IMR-90 (cell line): ENCODE measurements around the gene OR2AP1. TPM values are rescaled to one million over a fixed set of nuclear protein-coding genes. Genes with fewer than 3 reads are reported as not detected.

Experiments
- ATAC-seq: fragments of 200-7000 bp; cut with Tn5 transposase; 2 replicates; pipeline ENCODE4 v1.9.1; 2020; ENCODE audit warnings: low read depth, mild to moderate bottlenecking, moderate library complexity
- BruUV-seq: library from RNA; stranded (reverse); fragments of 400-500 nt; replicated peaks from 2 replicates; lab custom pipeline; 2021; lab: Mats Ljungman, UMichigan
- CTCF ChIA-PET: fragments of 300-600 bp; formaldehyde crosslinking; extraction: SDS; loops from one replicate; lab custom pipeline; 2021; ENCODE audit warnings: antibody characterized with exemption; lab: Yijun Ruan, JAX
- POLR2A ChIA-PET: fragments of 300-600 bp; sonication (Branson Sonifier 250); formaldehyde crosslinking; loops from one replicate; lab custom pipeline; 2022; ENCODE audit warnings: antibody characterized with exemption; ENCODE audit not compliant: unreplicated experiment; lab: Charles Lee
- DNase-seq: peaks from one replicate; pipeline ENCODE4 v3.0.0; 2013
- H2AFZ ChIP-seq: replicated peaks from 2 replicates; pipeline ENCODE3; 2013; ENCODE audit warnings: low read length, mild to moderate bottlenecking; ENCODE audit not compliant: poor library complexity
- H2AK5ac ChIP-seq: 2 replicates; pipeline ENCODE4 v1.6.1; 2013; ENCODE audit warnings: low read depth, low read length, inconsistent platforms
- H2AK9ac ChIP-seq: replicated peaks from 2 replicates; pipeline ENCODE3; 2013; ENCODE audit warnings: mild to moderate bottlenecking, low read depth, low read length, moderate library complexity; ENCODE audit not compliant: poor library complexity
- H2BK120ac ChIP-seq: 2 replicates; pipeline ENCODE4 v1.6.1; 2013; ENCODE audit warnings: low read depth, low read length, inconsistent platforms
- H2BK15ac ChIP-seq: 3 replicates; pipeline ENCODE4 v1.6.1; 2013; ENCODE audit warnings: low read depth, low read length, inconsistent platforms
- H2BK20ac ChIP-seq: 2 replicates; pipeline ENCODE4 v1.6.1; 2013; ENCODE audit warnings: low read depth, mild to moderate bottlenecking, inconsistent platforms, low read length, moderate library complexity
- H2BK5ac ChIP-seq: 2 replicates; pipeline ENCODE4 v1.6.1; 2013; ENCODE audit warnings: mild to moderate bottlenecking, low read depth, low read length, inconsistent platforms; ENCODE audit not compliant: poor library complexity, severe bottlenecking
- H3K14ac ChIP-seq: replicated peaks from 2 replicates; pipeline ENCODE4 v1.6.1; 2013; ENCODE audit warnings: low read depth, low read length, inconsistent platforms
- H3K18ac ChIP-seq: 2 replicates; pipeline ENCODE4 v1.6.1; 2013; ENCODE audit warnings: low read depth, low read length, control low read depth
- H3K23ac ChIP-seq: 2 replicates; pipeline ENCODE4 v1.6.1; 2013; ENCODE audit warnings: low read depth, low read length, inconsistent platforms
- H3K27ac ChIP-seq: 2 replicates; pipeline ENCODE4 v1.5.1; 2013; ENCODE audit warnings: mild to moderate bottlenecking, control low read depth, low read length; ENCODE audit not compliant: insufficient read depth
- H3K27me3 ChIP-seq: 2 replicates; pipeline ENCODE4 v1.6.1; 2013; ENCODE audit warnings: low read length; ENCODE audit not compliant: control insufficient read depth, insufficient read depth
- H3K36me3 ChIP-seq: 2 replicates; pipeline ENCODE4 v1.6.1; 2013; ENCODE audit warnings: low read length, mixed read lengths; ENCODE audit not compliant: control insufficient read depth, insufficient read depth
- H3K4ac ChIP-seq: 2 replicates; pipeline ENCODE4 v1.6.1; 2013; ENCODE audit warnings: low read depth, low read length, inconsistent platforms
- H3K4me1 ChIP-seq: 2 replicates; pipeline ENCODE4 v1.6.1; 2013; ENCODE audit warnings: low read length, mixed read lengths; ENCODE audit not compliant: control insufficient read depth, insufficient read depth
- H3K4me2 ChIP-seq: 2 replicates; pipeline ENCODE4 v1.6.1; 2013; ENCODE audit warnings: low read depth, mild to moderate bottlenecking, control low read depth, low read length, moderate library complexity
- H3K4me3 ChIP-seq: 2 replicates; pipeline ENCODE4 v1.5.1; 2013; ENCODE audit warnings: low read depth, mild to moderate bottlenecking, control low read depth, low read length, moderate library complexity; ENCODE audit not compliant: insufficient read depth
- H3K56ac ChIP-seq: 2 replicates; pipeline ENCODE4 v1.6.1; 2013; ENCODE audit warnings: low read length, inconsistent platforms; ENCODE audit not compliant: insufficient read depth; ENCODE audit errors: extremely low read depth
- H3K79me1 ChIP-seq, 2 experiments: 2 replicates each; pipeline ENCODE4 v1.6.1; 2013; ENCODE audit warnings: low read length in 2 of 2, inconsistent platforms in 1 of 2, low read depth in 1 of 2
- H3K9ac ChIP-seq: 2 replicates; pipeline ENCODE4 v1.6.1; 2013; ENCODE audit warnings: low read depth, low read length, control low read depth
- H3K9me1 ChIP-seq: 2 replicates; pipeline ENCODE4 v1.6.1; 2013; ENCODE audit warnings: low read length, inconsistent platforms; ENCODE audit not compliant: insufficient read depth
- H3K9me3 ChIP-seq: 2 replicates; pipeline ENCODE4 v1.6.1; 2013; ENCODE audit warnings: low read length; ENCODE audit not compliant: control insufficient read depth, insufficient read depth
- H4K20me1 ChIP-seq: 2 replicates; pipeline ENCODE4 v1.6.1; 2013; ENCODE audit warnings: low read length, inconsistent platforms; ENCODE audit not compliant: insufficient read depth
- H4K5ac ChIP-seq: 2 replicates; pipeline ENCODE4 v1.6.1; 2013; ENCODE audit warnings: mild to moderate bottlenecking, low read depth, low read length, control low read depth
- H4K8ac ChIP-seq, 2 experiments: 2 replicates each; pipeline ENCODE4 v1.6.1; 2013; ENCODE audit warnings: low read depth in 2 of 2, low read length in 2 of 2, control low read depth in 1 of 2, inconsistent platforms in 1 of 2
- H4K91ac ChIP-seq: 2 replicates; pipeline ENCODE4 v1.6.1; 2013; ENCODE audit warnings: low read depth, low read length, inconsistent platforms; ENCODE audit not compliant: insufficient read depth
- BHLHE40 ChIP-seq: fragments of 150-350 bp; IDR thresholded peaks from 2 replicates; pipeline ENCODE4 v1.6.1; 2016; ENCODE audit warnings: mild to moderate bottlenecking, low read depth, low read length
- CEBPB ChIP-seq: IDR thresholded peaks from 2 replicates; pipeline ENCODE4 v1.6.1; 2012; ENCODE audit warnings: low read depth, low read length, improper control_type of control experiment
- ELK1 ChIP-seq: fragments of 150-350 bp; IDR thresholded peaks from 2 replicates; pipeline ENCODE4 v1.6.1; 2016; ENCODE audit warnings: low read depth, mild to moderate bottlenecking, low read length, moderate library complexity, borderline replicate concordance
- FOS ChIP-seq: fragments of 150-350 bp; IDR thresholded peaks from 2 replicates; pipeline ENCODE4 v1.6.1; 2016; ENCODE audit warnings: low read depth, low read length
- MAFK ChIP-seq: IDR thresholded peaks from 2 replicates; pipeline ENCODE4 v1.6.1; 2012; ENCODE audit warnings: low read depth, low read length, improper control_type of control experiment
- MAZ ChIP-seq: IDR thresholded peaks from 2 replicates; pipeline ENCODE4 v1.6.1; 2012; ENCODE audit warnings: low read depth, mild to moderate bottlenecking, low read length, improper control_type of control experiment, moderate library complexity, borderline replicate concordance
- MXI1 ChIP-seq: IDR thresholded peaks from 2 replicates; pipeline ENCODE4 v1.6.1; 2012; ENCODE audit warnings: low read depth, mild to moderate bottlenecking, low read length, moderate library complexity, borderline replicate concordance
- NFE2L2 ChIP-seq: fragments of 150-350 bp; IDR thresholded peaks from 2 replicates; pipeline ENCODE4 v1.6.1; 2016; ENCODE audit warnings: low read depth, mild to moderate bottlenecking, low read length
- POLR2A ChIP-seq: IDR thresholded peaks from 2 replicates; pipeline ENCODE4 v1.6.1; 2012; ENCODE audit warnings: mild to moderate bottlenecking, low read depth, low read length
- RAD21 ChIP-seq: IDR thresholded peaks from 2 replicates; pipeline ENCODE4 v1.6.1; 2012; ENCODE audit warnings: low read length, improper control_type of control experiment
- RCOR1 ChIP-seq: IDR thresholded peaks from 2 replicates; pipeline ENCODE4 v1.6.1; 2012; ENCODE audit warnings: mild to moderate bottlenecking, low read length, improper control_type of control experiment; ENCODE audit not compliant: insufficient replicate concordance
- RFX5 ChIP-seq: IDR thresholded peaks from 2 replicates; pipeline ENCODE4 v1.8.0; 2012; ENCODE audit warnings: low read depth, mild to moderate bottlenecking, low read length, moderate library complexity
- SMC3 ChIP-seq: fragments of 150-350 bp; IDR thresholded peaks from 2 replicates; pipeline ENCODE4 v1.6.1; 2016; ENCODE audit warnings: low read depth, mild to moderate bottlenecking, antibody characterized with exemption, low read length, moderate library complexity
- WGBS, 2 experiments: methylation state at CpG; one replicate each; pipeline versions ENCODE4 v1.1.5 to v1.1.7; 2013; ENCODE audit warnings: missing lambda C conversion rate in 2 of 2; ENCODE audit not compliant: insufficient read length in 1 of 2; ENCODE audit errors: extremely low coverage in 2 of 2; 5-methylcytosine and 5-hydroxymethylcytosine counted together
- dilution Hi-C: fragments of 300-500 bp; cut with HindIII; formaldehyde crosslinking; loops from one replicate; pipeline ENCODE4 v1.14.3; 2018; ENCODE audit warnings: low sequenced_read_pairs; ENCODE audit not compliant: unreplicated experiment
- in situ Hi-C: fragments of 300-500 bp; cut with MboI; formaldehyde crosslinking; loops from 3 replicates; pipeline ENCODE4 v1.14.3; 2019; ENCODE audit warnings: low sequenced_read_pairs, inconsistent platforms, mixed read lengths
- intact Hi-C: fragments of 100-400 bp; cut with micrococcal nuclease; formaldehyde crosslinking; loops from 2 replicates; pipeline ENCODE4 v1.10.0; 2022
- polyA plus RNA-seq, 3 experiments: library from polyadenylated mRNA; depleted of rRNA; stranded (reverse); fragments of >200 nt; gene quantifications; 2 replicates each; pipeline ENCODE4 v1.2.3, GENCODE V29; 2012; ENCODE audit warnings: low replicate concordance in 1 of 3
- total RNA-seq: library from RNA; depleted of rRNA; stranded (reverse); fragments of >200 nt; gene quantifications from 2 replicates; pipeline ENCODE4 v1.2.3, GENCODE V29; 2012
- TF ChIP-seq, protein P1 (sequence below): fragments of 150-350 bp; IDR thresholded peaks from 2 replicates; pipeline ENCODE4 v1.6.1; 2017; ENCODE audit warnings: mild to moderate bottlenecking, antibody characterized with exemption, low read length, low read depth

OR2AP1 gene
- total and polyA plus RNA-seq, 2 of the 4 experiments (the other 2 are of a cell fraction) = not detected

DNA sequence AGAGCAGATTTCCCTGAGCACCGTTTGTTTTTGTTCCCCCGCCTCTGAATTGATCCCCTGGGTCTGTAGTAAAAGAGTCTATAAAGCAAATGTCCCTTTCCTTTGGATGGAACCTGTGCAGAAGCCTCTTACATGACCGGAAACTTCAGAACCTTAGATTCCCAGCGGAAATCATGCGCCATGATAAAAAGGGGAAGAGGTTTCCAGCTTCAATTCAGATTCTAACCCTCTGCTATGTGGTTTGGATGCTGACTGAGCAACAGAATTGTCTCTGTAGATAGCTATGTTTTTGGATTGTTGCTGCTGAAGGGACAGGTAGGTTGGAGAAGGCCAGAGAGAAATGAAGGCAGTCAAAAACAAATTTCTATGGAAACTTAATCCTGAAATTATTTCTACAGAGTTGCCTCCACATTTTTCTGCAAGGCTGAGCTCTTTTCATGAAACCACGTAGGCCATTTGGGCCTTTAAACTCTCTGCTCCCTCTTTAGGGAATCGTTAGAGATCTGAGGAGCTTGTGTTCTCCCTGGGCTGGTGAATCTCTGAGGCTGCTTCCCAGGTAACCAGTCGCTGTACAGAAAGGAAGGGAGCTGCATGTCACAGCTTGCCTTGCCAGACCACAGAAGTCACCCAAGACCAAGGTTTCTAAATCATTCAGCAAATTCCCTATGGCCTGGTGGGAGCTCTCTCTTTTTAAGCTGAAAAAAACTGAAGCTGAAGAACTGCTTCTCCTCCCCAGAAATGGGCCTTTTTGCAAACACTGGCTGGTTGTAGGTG lies 35.7 kb downstream of the OR2AP1 start:
- no peak overlapping the region for H2BK5ac ChIP-seq
- H3K27me3 ChIP-seq = peaks cover 2% of the 10 kb centered on the region
- H3K18ac ChIP-seq = no peak overlapping the region
- no peak overlapping the region for H3K23ac ChIP-seq
- H2AK5ac ChIP-seq = no peak overlapping the region
- no peaks in the 10 kb centered on the region for H4K20me1 ChIP-seq
- H2AFZ ChIP-seq = no peak overlapping the region
- no peak overlapping the region for H3K14ac ChIP-seq
- H3K9me1 ChIP-seq = no peaks in the 10 kb centered on the region
- no peak overlapping the region for H4K91ac ChIP-seq
- no peak overlapping the region for H4K5ac ChIP-seq
- in situ Hi-C loops = no loop called here
- H3K27ac ChIP-seq = no peak overlapping the region
- H2BK120ac ChIP-seq = no peak overlapping the region
- TF ChIP-seq ELK1 = no peak
- TF ChIP-seq MAZ = no peak
- TF ChIP-seq FOS = no peak
- no peak for TF ChIP-seq RFX5
- no peak for TF ChIP-seq SMC3
- TF ChIP-seq, protein P1, sequence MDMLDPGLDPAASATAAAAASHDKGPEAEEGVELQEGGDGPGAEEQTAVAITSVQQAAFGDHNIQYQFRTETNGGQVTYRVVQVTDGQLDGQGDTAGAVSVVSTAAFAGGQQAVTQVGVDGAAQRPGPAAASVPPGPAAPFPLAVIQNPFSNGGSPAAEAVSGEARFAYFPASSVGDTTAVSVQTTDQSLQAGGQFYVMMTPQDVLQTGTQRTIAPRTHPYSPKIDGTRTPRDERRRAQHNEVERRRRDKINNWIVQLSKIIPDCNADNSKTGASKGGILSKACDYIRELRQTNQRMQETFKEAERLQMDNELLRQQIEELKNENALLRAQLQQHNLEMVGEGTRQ = no peak
- TF ChIP-seq BHLHE40 = no peak
- no peak for TF ChIP-seq POLR2A
- no peak for TF ChIP-seq CEBPB
- no peak for TF ChIP-seq MAFK
- TF ChIP-seq RAD21 = no peak
- TF ChIP-seq NFE2L2 = no peak
- TF ChIP-seq RCOR1 = no peak
- TF ChIP-seq MXI1 = no peak
- ChIA-PET POLR2A (no interaction called here), CTCF (interaction anchor here (1.0 to 1.5 kb wide), 2 partner anchors 11 to 32 kb away, joined by 3 to 5 read pairs; no protein-coding TSS in a partner anchor)
- no peak for ATAC-seq
- intact Hi-C loops = no loop called here
- H3K9me3 ChIP-seq = no peaks in the 10 kb centered on the region
- H2AK9ac ChIP-seq = no peak overlapping the region
- H3K56ac ChIP-seq = no peak overlapping the region
- no TSS peak for BruUV-seq
- H3K4me1 ChIP-seq = no peaks in the 10 kb centered on the region
- no peak for DNase-seq
- no peaks in the 10 kb centered on the region for H3K79me1 ChIP-seq
- H3K9ac ChIP-seq = no peak overlapping the region
- no peaks in the 10 kb centered on the region for H3K36me3 ChIP-seq
- no peak overlapping the region for H2BK20ac ChIP-seq
- WGBS, 2 experiments = 0% methylated on average over 1 of the region's 8 CpGs; no CpG with 5 or more reads in 1 of the 2 experiments
- H2BK15ac ChIP-seq = no peak overlapping the region
- no peak overlapping the region for H4K8ac ChIP-seq
- H3K4me3 ChIP-seq = no peak overlapping the region
- dilution Hi-C loops = no loop called here
- H3K4ac ChIP-seq = no peak overlapping the region
- H3K4me2 ChIP-seq = no peak overlapping the region
